Epidermal melanocyte (primary cell): Measurements from ENCODE around the gene PSMD6.

Source experiments
- DNase-seq: peaks from one replicate; pipeline ENCODE4 v3.0.0; 2011; ENCODE audit warnings: low spot score; ENCODE audit not compliant: insufficient read length

PSMD6 gene

DNA sequence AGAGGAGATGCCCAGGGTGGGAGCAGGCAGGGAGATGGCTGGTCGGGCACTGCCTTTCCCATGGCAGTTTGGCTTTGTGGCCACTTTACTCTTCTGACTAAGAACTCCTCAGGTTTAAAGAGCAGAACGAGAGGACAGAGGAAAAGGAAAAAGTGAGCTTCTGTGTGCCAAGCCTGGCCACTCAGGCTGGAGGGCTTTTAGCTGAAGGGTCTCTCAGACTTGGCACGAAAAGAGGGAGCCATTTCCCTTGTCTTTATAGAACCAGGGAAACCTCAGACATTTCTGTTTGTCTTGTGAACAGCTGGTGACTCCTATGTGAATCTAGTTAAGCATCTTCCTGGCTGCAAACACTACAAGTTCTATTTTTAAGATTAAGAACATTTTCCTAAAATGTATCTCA is 23.3 kb upstream of the PSMD6 start:
- no peak for DNase-seq

DNA sequence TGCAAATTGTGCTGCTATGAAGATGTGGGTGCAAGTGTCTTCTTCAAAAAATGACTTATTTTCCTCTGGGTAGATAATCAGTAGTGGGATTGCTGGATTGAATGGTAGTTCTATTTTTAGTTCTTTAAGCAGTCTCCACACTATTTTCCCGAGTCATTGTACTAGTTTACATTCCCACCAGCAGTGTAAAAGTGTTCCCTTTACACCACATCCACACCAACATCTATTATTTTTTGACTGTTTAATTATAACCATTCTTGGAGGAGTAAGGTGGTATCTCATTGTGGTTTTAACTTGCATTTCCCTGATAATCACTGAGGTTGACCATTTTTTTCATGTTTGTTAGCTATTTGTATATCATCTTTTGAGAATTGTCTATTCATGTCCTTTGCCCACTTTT is 19.7 kb upstream of the PSMD6 start:
- DNase-seq, result no peak

DNA sequence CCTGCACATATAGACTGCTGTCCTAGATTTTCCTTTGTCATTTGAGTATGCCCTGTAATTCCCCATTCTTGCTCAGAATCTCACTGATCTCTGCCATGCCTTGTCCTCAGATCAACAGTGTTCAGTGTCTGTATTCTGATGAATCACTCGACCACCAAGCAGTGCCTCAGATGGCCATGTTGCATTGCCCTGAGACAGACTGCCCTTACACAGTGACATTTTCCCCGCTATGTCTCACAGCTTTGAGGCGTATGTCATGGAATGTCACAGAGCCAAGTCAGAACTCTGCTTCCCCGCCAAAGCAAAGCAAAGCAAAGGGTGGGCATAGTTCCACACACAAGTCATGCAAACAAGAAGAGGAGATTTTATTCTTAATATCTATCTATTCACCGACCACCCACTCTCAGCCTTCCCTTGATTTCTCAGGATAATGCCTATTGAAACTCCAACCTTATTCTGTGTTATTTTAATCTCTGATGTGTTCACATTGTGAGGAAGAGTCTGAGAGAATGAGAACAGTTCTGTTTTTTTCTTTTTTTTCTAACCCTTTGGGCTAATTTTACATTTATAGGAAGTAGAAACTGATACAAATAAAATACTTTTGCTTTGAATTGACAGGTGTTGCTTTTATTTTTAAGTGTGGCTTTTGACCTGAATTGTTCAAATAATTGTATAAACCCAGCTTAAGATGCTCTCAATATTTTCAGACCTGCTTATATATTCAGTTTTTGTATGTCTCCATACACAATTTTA is 16.9 kb upstream of the PSMD6 start:
- DNase-seq, result no peak

DNA sequence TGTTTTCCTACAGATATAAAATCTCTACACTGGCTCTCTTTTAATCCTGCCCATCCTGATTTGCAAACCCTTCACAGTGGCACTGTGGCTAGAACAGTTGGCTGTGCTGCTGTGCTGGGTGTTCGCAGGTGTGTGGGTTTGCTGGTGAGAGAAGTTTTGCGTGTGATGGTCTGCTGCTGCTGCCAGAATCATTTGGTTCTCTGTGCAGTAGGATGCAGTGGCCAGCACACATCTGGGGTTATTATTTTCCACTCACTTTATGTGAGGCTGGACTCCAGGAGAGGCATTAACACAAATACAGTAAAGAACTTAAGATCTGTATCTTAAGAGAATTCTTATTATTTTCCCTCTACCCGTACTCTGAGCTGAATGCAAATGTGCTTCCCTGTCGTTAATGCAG is 16.0 kb upstream of the PSMD6 start:
- DNase-seq, result no peak

DNA sequence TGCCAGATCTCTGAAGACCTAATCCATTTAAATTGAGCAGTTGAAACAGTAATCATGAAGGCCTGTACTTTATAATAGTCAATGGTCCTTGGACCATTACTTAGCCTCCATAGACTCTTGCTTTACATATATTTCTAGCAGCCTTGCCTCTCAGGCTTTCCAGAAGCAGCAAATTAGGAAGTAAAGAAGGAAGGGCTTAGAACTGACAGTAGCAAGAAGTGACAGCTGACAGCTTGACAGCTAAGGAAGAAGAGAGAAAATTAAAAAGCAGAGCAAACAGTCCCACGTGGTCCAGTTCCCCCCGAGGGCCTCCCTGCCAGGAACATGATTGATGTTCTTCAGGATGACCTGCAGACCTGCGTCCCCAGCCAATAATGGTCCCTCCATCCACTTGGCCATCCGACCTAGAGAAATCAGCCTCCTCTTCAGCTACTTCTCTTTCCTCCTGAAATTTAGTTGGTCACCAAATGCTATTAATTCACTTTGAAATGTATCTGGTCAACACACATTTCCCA is 15.0 kb upstream of the PSMD6 start:
- no peak for DNase-seq

DNA sequence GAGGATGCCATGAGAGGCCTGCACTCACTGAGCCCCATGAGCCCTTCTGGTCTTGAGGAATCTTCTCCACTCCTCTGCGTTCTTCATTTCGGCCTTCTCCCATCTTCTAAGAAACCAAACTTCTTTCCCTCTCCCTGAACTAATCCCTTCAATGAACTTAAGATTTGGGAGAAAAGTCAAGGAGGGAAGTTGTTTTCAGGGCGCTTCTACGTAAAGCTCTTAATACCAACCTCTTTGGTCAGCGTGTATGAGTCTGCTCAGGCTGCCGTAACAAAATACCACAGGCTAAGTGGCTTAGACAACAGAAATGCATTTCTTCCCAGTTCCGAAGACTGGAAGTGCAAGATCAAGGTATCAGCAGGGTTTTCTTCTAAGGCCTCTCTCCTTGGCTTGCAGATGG is 13.8 kb upstream of the PSMD6 start:
- DNase-seq, result no peak

DNA sequence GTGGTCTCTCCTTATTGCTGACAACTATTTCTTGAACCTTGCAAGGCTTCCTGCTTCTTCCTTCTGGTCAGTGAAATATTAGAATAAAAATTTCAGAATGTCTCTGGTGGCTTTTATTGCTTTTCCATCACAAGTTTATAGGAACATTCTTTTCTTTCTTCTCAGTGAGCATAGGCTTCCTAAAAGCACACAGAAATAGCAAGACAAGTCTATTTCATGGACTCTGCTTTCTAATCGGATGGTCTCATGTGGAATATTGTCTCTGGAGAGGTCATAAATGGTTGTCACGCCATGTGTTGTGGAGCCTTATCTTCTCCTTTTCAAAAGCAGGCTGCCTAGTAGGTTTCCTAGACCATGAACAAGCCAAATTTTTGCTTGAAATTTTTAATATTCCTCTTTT is 9.8 kb upstream of the PSMD6 start:
- DNase-seq, result no peak

DNA sequence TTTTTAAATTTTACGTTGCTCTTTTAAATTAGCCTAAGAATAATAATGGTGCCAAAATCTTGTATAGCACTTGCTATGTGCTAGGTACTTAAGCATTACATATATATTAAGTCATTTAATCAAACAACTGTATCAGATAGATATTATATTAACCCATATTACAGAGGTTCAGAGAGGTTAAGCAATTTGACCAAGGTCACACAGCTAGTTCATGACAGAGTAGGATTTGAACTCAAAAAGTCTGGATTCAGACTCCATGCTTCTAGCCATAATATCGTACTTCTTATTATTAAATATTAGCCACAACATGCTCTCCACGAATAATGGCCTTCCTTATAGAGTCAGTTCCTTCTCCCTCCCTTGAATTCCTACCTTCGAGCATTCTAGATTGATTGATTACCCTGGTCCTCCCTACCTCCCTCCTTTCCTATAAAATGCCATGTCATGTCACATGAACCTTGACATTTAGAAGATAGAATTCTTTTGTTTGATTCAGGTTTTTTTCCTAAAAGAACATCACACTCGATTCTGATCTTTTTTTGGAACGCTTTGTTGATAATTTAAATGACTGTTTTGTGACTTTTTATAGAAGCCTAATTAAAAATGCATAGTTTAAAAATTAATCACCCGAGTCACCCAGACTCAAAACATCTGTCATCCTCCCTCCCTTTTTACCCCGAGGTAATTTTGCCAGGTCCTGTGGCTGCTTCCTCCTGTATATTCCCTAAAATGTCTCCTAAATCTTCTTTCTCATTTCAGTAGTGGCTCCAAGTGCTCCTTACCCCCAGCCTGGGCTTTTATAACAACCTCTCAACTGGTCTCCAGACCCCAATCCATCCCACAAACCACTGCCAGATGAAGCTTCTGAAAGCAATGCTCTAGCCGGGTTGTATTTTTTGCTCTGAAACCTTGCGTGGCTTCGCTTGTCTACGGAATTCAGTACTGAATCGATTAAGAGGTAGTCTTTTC is 8.5 kb upstream of the PSMD6 start:
- no peak for DNase-seq

DNA sequence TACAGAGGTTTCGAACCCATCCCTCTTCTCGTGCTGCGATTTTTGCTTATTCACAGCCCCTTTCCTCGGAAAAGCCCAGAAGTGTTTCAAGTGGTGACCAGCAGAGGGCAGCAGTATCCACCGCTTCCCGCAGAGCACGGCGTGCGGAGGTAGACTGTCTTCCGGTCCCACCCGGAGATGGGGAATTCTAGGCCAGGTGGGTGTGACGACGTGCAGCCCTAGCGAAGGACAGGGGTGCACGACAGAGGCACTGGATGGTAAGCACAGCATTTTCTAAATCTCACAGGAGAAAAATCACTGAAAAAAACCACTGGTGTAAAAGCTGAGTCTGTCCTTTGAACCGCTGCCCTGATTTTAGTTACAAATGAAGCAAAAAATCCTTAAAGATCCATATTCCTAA is 7.4 kb upstream of the PSMD6 start:
- DNase-seq, result peak; percentile 73

DNA sequence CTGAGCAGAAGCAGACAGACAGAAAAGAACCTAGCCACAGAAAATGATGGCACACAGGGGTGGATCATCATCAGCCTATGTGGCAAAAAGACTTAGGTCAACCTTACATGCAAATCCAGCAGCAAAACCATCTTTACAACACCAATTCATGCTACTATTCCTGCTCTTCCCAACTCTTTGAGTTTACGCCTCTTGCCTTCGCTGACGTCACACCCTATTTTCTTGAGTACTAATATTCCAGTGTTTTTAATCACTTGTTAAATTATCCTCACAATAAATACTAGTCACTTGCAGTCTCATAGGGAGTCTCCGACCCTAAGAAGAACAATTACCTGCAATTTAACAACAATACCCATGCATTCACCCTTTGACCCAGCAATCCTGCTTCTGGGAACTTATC is 6.0 kb upstream of the PSMD6 start:
- no peak for DNase-seq

DNA sequence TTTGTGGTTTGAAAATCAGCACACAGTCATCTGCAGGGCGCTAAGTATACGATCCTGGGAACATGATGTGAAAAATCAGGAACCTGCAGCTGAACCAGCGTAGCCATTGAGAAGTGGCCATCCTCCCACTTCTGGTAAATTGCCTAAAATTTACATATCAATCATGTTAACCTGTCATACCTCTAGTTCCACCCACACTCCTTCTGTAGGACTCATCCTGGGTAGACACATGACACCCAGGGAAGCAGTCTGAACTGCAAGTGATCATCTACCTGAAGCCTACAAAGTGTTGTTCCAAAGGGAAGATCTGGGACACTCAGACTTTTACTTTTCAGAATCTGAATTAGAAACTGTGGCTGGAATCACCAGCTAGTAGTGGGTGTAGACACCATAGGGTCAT is 5.5 kb upstream of the PSMD6 start:
- no peak for DNase-seq

DNA sequence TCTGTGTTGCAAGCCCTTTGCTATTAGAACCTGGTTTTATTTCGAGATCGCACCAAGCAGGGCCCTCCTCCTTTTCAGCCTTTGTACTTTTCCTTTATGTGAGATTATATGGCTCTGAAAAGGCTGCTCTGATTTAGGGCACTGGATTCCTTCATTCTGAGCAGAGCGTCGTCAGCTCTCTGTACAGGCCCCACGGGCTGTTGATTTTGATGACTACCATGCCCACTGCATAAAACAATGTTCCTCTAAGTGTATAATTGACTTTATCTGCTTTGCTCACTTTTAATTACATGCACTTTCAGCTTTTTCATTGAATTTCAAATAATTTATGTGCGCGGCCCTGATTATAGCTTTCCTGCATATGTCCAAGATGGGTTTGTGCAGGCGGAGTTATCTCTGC is 4.4 kb upstream of the PSMD6 start:
- no peak for DNase-seq

DNA sequence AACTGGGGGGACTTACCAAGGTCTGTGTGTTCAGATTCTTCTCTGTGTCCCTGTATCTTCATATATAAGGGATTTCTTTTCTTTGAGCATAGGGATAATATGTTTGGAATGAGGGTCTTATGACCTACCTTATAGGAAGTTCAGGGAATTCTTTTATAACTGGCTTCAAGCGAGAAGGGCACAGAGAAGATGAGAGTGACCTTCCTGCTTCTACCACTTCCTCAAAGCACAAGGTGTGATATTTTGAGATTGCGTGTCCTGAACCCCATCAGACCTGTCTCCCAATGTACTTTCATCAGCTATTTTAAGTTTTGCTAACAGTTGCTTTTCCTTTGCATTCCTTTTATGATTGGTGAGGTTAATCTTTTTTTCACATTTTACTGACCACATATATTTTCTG is 3.1 kb upstream of the PSMD6 start:
- DNase-seq, result no peak

DNA sequence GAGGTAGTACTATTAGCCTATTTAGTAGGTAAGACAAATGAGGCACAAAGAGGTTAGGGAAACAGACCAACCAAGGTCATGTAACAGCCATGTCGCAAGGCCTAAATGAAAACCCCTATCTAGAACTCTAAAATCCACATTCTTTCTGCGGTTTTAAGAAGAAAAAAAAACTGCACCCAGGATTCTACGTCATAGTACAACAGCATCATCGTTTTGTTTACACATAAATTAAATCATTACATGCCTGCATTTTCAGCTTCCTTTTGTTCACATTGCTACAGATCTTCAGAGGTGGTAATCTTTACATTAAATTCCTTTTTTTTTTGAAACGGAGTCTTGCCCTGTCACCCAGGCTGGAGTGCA is 548 bp upstream of the PSMD6 start:
- no peak for DNase-seq

DNA sequence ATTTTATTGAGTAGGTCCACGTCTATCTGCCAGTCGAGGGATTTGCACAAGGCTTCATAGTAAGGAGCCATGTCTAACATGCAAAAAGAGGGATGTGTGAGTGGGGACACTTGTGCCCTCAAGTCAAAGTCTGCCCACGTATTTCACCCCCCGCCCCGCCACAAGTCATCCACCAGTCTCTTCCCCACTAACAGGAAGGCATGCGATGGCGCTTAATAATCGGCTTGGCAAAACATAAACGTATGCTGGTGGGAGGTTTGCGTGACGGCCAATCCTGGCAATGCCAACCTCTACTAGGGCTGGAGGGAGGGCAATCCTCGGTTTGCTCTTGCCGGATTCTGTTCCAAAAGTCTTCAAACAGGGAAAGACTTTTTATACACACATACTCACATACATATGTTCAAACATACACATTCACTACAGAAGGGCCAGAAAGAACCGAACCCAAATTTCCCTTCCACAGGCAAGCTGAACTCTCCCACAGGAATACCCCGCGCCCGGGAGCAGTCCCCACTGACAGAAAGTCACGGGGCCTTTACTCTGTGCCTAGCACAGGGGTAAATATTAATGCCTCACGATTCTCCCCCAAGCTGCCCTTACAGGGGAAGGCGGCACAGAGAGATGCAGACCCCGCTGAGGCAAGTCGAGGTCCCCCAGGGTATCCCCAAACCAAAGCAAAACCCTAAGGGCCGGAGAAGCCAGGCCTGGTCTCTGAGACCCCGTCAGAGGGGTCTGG is 675 bp downstream of the PSMD6 start:
- no peak for DNase-seq

DNA sequence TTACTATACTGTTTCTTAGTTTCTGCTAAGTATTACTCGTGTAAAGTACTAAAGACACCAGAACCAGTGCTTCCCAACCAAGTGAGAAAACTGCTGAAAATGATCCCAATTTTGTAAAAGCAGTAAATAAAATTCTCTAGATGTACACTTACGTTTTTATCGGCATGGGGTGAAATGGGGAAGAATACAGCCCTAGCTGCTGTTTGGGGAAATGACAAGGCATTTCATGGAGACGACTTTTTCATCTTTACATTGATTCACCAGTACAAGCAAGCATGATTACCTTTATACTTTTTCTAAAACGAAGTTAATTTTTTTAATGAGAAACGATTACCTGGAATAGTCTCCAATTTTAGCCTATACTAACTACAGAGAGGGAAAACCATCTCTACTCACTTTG is 1.4 kb downstream of the PSMD6 start:
- DNase-seq, result no peak

DNA sequence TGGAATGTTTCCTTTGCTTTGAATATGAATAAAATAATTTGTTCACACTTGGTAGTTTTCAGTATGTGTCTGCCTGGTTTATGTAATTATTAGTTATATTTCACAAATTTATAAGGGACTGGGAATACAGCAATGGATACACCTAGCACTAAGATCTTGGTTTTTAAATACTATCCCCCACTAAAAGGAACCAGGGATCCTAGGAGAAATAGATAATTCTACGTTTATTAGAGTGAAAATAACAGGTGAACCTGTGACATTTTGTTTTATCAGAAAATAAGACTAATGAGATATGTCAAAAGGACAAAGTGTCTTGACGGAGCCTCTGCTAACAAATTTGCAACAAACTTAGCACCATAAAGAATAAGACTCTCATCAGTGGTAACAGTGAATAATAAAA is 3.4 kb downstream of the PSMD6 start:
- DNase-seq, result no peak

DNA sequence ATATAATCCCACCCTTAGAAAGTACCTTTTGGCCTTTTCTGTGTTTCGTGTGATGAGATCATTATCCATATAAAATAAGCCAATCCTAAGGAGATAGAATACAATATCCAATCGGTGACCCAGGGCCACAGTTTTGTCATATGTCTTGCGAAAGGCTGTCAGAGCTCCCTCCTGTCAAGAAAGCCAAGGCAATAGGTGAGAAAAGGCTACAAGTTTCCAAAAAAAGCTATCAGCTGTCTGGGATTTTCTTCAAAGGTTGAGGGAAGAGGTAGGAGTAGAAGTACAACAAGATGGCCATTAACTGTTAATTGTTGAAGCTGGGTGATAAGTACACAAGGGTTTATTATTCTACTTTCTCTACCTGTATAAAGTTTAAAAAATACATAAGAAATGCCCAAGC is 4.0 kb downstream of the PSMD6 start:
- no peak for DNase-seq

DNA sequence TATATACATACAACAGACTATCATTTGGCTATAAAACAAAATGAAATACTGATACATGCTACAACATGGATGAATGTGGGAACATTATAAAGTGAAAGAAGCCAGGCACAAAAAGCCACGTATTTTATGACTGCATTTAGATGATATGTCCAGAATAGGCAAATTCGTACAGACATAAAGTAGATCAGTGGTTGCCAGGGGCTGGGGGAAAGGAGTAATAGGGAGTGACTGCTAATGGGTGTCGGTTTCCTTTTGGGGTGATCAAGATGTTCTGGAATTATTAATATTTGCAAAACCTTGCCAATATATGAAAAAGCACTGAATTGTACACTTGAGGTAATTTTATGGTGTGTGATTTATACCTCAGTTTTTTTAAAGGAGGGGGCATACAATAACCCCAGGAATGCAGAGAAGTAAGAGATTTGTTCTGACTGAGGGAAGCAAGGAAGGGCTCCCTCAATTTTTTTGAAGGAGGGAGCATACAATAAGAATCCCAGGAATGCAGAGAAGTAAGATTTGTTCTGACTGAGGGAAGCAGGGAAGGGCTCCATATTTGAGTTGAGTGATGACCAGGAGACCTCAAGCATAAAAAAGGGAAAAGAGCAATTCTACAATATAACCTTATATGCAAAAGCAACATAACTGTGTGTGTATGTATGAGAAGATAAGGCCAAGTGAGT is 6.2 kb downstream of the PSMD6 start:
- DNase-seq, result no peak

DNA sequence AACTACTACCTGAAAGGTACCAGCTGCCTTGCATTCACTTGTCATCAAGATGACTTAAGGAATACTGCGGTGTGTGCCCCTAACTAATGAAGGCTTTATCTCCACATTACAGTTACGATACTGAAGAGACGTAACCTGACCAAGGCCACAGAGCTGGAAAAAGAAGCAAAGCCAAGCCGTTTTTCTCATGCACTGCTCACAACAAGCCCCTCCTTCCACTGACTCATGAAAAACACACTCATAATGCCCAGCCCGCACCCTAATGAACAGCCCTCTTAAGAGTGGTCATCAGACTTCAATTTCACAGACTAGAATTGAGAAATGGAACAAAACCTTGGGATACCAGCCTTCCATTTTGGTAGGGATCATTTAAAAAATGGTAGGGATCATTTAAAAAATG is 11.6 kb downstream of the PSMD6 start:
- DNase-seq, result no peak

DNA sequence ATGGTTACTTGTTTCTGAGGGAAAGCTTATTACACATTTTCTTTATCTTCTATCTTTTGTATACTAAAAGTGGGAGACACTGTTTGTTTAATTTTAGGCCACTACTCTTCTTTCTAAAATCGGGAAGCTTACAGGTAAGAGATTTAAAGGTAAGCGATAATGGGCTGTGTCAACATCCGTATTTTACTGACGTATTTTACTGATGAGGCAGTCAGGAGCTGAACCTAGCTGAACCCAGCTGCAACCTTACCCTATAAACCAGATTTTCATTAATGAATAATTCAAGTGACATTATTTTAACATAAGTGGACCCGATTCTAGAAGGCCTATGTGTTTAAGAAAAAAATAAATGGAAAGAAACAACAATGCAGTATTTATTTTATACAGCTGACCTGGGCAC is 13.1 kb downstream of the PSMD6 start:
- no peak for DNase-seq
